Effector memory CD4-positive, alpha-beta T cell (primary cell): Measurements from ENCODE around the gene CHST11.

ENCODE experiments used
- DNase-seq, 3 donors: peaks; one replicate each; pipeline ENCODE4 v3.0.0-alpha.2; 2020
- H3K27ac ChIP-seq: 2 replicates; pipeline ENCODE4 v1.7.0; 2013; ENCODE audit warnings: mild to moderate bottlenecking, low read length, moderate library complexity; ENCODE audit not compliant: insufficient read depth, poor library complexity, severe bottlenecking
- H3K27me3 ChIP-seq: replicated peaks from 2 replicates; pipeline ENCODE4 v1.7.0; 2013; ENCODE audit warnings: mild to moderate bottlenecking, low read length; ENCODE audit not compliant: insufficient read depth, control insufficient read depth, poor library complexity, severe bottlenecking
- H3K36me3 ChIP-seq: 2 replicates; pipeline ENCODE4 v1.7.0; 2013; ENCODE audit warnings: mild to moderate bottlenecking, low read length, moderate library complexity; ENCODE audit not compliant: control insufficient read depth, insufficient read depth
- H3K4me1 ChIP-seq: 2 replicates; pipeline ENCODE4 v1.7.0; 2013; ENCODE audit warnings: low read length, mild to moderate bottlenecking; ENCODE audit not compliant: control insufficient read depth, insufficient read depth, poor library complexity, severe bottlenecking
- H3K4me3 ChIP-seq: 2 replicates; pipeline ENCODE4 v1.7.0; 2013; ENCODE audit warnings: low read length, low read depth, mild to moderate bottlenecking; ENCODE audit not compliant: insufficient read depth, poor library complexity, severe bottlenecking
- H3K9me3 ChIP-seq: 2 replicates; pipeline ENCODE4 v1.7.0; 2013; ENCODE audit warnings: mild to moderate bottlenecking, low read length, moderate library complexity; ENCODE audit not compliant: control insufficient read depth

The CHST11 gene

GRCh38 chr12:104652358-104652757, 195.6 kb downstream of the CHST11 start:
- Histone ChIP-seq H3K4me1 (no peaks in the 10 kb centered on the region), H3K36me3 (no peaks in the 10 kb centered on the region), H3K27ac (no peak overlapping the region), H3K4me3 (no peak overlapping the region), H3K9me3 (no peaks in the 10 kb centered on the region), H3K27me3 (no peaks in the 10 kb centered on the region)
- DNase-seq = no peak

- Histone ChIP-seq H3K27me3 (no peaks in the 10 kb centered on the region), H3K27ac (no peak overlapping the region), H3K9me3 (no peaks in the 10 kb centered on the region), H3K4me1 (no peaks in the 10 kb centered on the region), H3K36me3 (no peaks in the 10 kb centered on the region), H3K4me3 (no peak overlapping the region)
- no peak for DNase-seq
Observed at GRCh38 chr12:104652910-104653309, 196.2 kb downstream of the CHST11 start.

GRCh38 chr12:104653730-104654664, 197.2 kb downstream of the CHST11 start:
- no peak overlapping the region for H3K4me3 ChIP-seq
- H3K27ac ChIP-seq = no peak overlapping the region
- H3K9me3 ChIP-seq = no peaks in the 10 kb centered on the region
- no peak for DNase-seq
- no peaks in the 10 kb centered on the region for H3K4me1 ChIP-seq
- no peaks in the 10 kb centered on the region for H3K36me3 ChIP-seq
- H3K27me3 ChIP-seq = no peaks in the 10 kb centered on the region

GRCh38 chr12:104654665-104655609, 198.2 kb downstream of the CHST11 start:
- Histone ChIP-seq H3K27me3 (no peaks in the 10 kb centered on the region), H3K27ac (no peak overlapping the region), H3K9me3 (no peaks in the 10 kb centered on the region), H3K36me3 (no peaks in the 10 kb centered on the region), H3K4me3 (no peak overlapping the region), H3K4me1 (no peaks in the 10 kb centered on the region)
- no peak for DNase-seq

GRCh38 chr12:104656383-104656782, 199.6 kb downstream of the CHST11 start:
- H3K27ac ChIP-seq = no peak overlapping the region
- no peaks in the 10 kb centered on the region for H3K4me1 ChIP-seq
- H3K36me3 ChIP-seq = no peaks in the 10 kb centered on the region
- H3K4me3 ChIP-seq = no peak overlapping the region
- DNase-seq = no peak
- H3K27me3 ChIP-seq = no peaks in the 10 kb centered on the region
- H3K9me3 ChIP-seq = no peaks in the 10 kb centered on the region

- no peak overlapping the region for H3K27ac ChIP-seq
- H3K4me3 ChIP-seq = no peak overlapping the region
- H3K9me3 ChIP-seq = no peaks in the 10 kb centered on the region
- H3K27me3 ChIP-seq = no peaks in the 10 kb centered on the region
- no peaks in the 10 kb centered on the region for H3K36me3 ChIP-seq
- no peaks in the 10 kb centered on the region for H3K4me1 ChIP-seq
- no peak for DNase-seq
Observed at GRCh38 chr12:104656921-104657320, 200.2 kb downstream of the CHST11 start.

GRCh38 chr12:104657726-104658484, 201.2 kb downstream of the CHST11 start:
- no peak overlapping the region for H3K4me3 ChIP-seq
- H3K27ac ChIP-seq = no peak overlapping the region
- H3K27me3 ChIP-seq = no peaks in the 10 kb centered on the region
- no peaks in the 10 kb centered on the region for H3K36me3 ChIP-seq
- no peak for DNase-seq
- no peaks in the 10 kb centered on the region for H3K9me3 ChIP-seq
- no peaks in the 10 kb centered on the region for H3K4me1 ChIP-seq

- Histone ChIP-seq H3K36me3 (no peaks in the 10 kb centered on the region), H3K9me3 (no peaks in the 10 kb centered on the region), H3K27me3 (no peaks in the 10 kb centered on the region), H3K4me3 (no peak overlapping the region), H3K27ac (no peak overlapping the region), H3K4me1 (no peaks in the 10 kb centered on the region)
- DNase-seq = no peak
Observed at GRCh38 chr12:104659058-104659457, 202.3 kb downstream of the CHST11 start.

- DNase-seq = no peak
- no peaks in the 10 kb centered on the region for H3K36me3 ChIP-seq
- no peaks in the 10 kb centered on the region for H3K9me3 ChIP-seq
- H3K27ac ChIP-seq = no peak overlapping the region
- H3K4me3 ChIP-seq = no peak overlapping the region
- no peaks in the 10 kb centered on the region for H3K27me3 ChIP-seq
- no peaks in the 10 kb centered on the region for H3K4me1 ChIP-seq
Observed at GRCh38 chr12:104662203-104662602, 205.5 kb downstream of the CHST11 start.
